IPS DF 4.7 (cell line): ENCODE measurements around the gene PHACTR1.

Experiments
- DNase-seq: peaks from one replicate; pipeline ENCODE4 v3.0.0-alpha.2; 2013; ENCODE audit warnings: low spot score; ENCODE audit errors: extremely low read depth

The PHACTR1 gene

GRCh38 chr6:12947967-12948366 lies 231.4 kb downstream of the PHACTR1 start:
- no peak for DNase-seq

- no peak for DNase-seq
Measured at GRCh38 chr6:12950976-12951375, 234.4 kb downstream of the PHACTR1 start.

GRCh38 chr6:12951415-12951814 lies 234.8 kb downstream of the PHACTR1 start:
- DNase-seq = no peak

- DNase-seq = no peak
Measured at GRCh38 chr6:12952318-12952717, 235.8 kb downstream of the PHACTR1 start.

GRCh38 chr6:12955956-12956355 lies 239.4 kb downstream of the PHACTR1 start:
- DNase-seq = no peak

- no peak for DNase-seq
Measured at GRCh38 chr6:12956991-12957320, 240.4 kb downstream of the PHACTR1 start.

GRCh38 chr6:12957321-12958051 lies 240.9 kb downstream of the PHACTR1 start:
- no peak for DNase-seq

- no peak for DNase-seq
Measured at GRCh38 chr6:12958052-12958706, 241.6 kb downstream of the PHACTR1 start.

GRCh38 chr6:12961761-12962160 lies 245.2 kb downstream of the PHACTR1 start:
- no peak for DNase-seq

- DNase-seq = no peak
Measured at GRCh38 chr6:12962529-12962928, 246.0 kb downstream of the PHACTR1 start.

GRCh38 chr6:12962987-12963386 lies 246.4 kb downstream of the PHACTR1 start:
- no peak for DNase-seq

GRCh38 chr6:12963567-12963966 lies 247.0 kb downstream of the PHACTR1 start:
- DNase-seq = no peak

- DNase-seq = no peak
Measured at GRCh38 chr6:12967686-12968085, 251.1 kb downstream of the PHACTR1 start.

- DNase-seq = no peak
Measured at GRCh38 chr6:12968290-12968689, 251.7 kb downstream of the PHACTR1 start.

GRCh38 chr6:12968839-12969558 lies 252.4 kb downstream of the PHACTR1 start:
- DNase-seq = no peak

GRCh38 chr6:12969966-12970365 lies 253.4 kb downstream of the PHACTR1 start:
- no peak for DNase-seq

- no peak for DNase-seq
Measured at GRCh38 chr6:12973386-12973785, 256.8 kb downstream of the PHACTR1 start.

- no peak for DNase-seq
Measured at GRCh38 chr6:12974551-12974950, 258.0 kb downstream of the PHACTR1 start.

- no peak for DNase-seq
Measured at GRCh38 chr6:12976366-12976765, 259.8 kb downstream of the PHACTR1 start.

- no peak for DNase-seq
Measured at GRCh38 chr6:12977206-12977605, 260.6 kb downstream of the PHACTR1 start.

GRCh38 chr6:12977806-12978205 lies 261.2 kb downstream of the PHACTR1 start:
- no peak for DNase-seq

GRCh38 chr6:12980741-12981140 lies 264.2 kb downstream of the PHACTR1 start:
- no peak for DNase-seq

- DNase-seq = no peak
Measured at GRCh38 chr6:12984776-12985175, 268.2 kb downstream of the PHACTR1 start.
